CD14-positive monocyte (primary cell): ENCODE data around the gene APOC3. TPM values are rescaled to one million over a fixed set of nuclear protein-coding genes. Genes with fewer than 3 reads are reported as not detected.

Experiments used
- DNase-seq, 3 donors: peaks; one replicate each; pipeline ENCODE4 v3.0.0-alpha.2; 2011 to 2022
- H2AFZ ChIP-seq: 2 replicates; pipeline ENCODE4 v1.6.0; 2012; ENCODE audit warnings: mild to moderate bottlenecking, low read depth, low read length, inconsistent platforms; ENCODE audit not compliant: insufficient read depth, poor library complexity, severe bottlenecking
- H3K27ac ChIP-seq, 2 donors: 1 replicate in 1 of 2; 2 replicates in 1 of 2; pipeline ENCODE4 v1.5.1; 2012 to 2013; ENCODE audit warnings: low read length in 2 of 2, control low read depth in 1 of 2, inconsistent platforms in 1 of 2, low read depth in 1 of 2, mild to moderate bottlenecking in 1 of 2
- H3K27me3 ChIP-seq, 2 donors: one replicate each; pipeline versions ENCODE4 v1.6.0 to v1.6.1; 2011 to 2013; ENCODE audit warnings: low read length in 2 of 2; ENCODE audit not compliant: control insufficient read depth in 2 of 2, insufficient read depth in 2 of 2
- H3K36me3 ChIP-seq, 2 donors: replicated peaks in 1 of 2; 1 replicate in 1 of 2; 2 replicates in 1 of 2; pipeline versions ENCODE4 v1.5.1 to v1.6.1; 2012 to 2013; ENCODE audit warnings: low read length in 2 of 2, control low read depth in 1 of 2, inconsistent platforms in 1 of 2, mild to moderate bottlenecking in 1 of 2; ENCODE audit not compliant: insufficient read depth in 2 of 2, control insufficient read depth in 1 of 2
- H3K4me1 ChIP-seq, 2 donors: 1 replicate in 1 of 2; 2 replicates in 1 of 2; pipeline versions ENCODE4 v1.5.1 to v1.6.1; 2012 to 2013; ENCODE audit warnings: low read length in 2 of 2, control low read depth in 1 of 2, inconsistent platforms in 1 of 2, mild to moderate bottlenecking in 1 of 2, moderate library complexity in 1 of 2; ENCODE audit not compliant: insufficient read depth in 2 of 2, control insufficient read depth in 1 of 2
- H3K4me2 ChIP-seq: replicated peaks from 2 replicates; pipeline ENCODE3; 2012; ENCODE audit warnings: low read length, moderate library complexity, mild to moderate bottlenecking; ENCODE audit not compliant: poor library complexity, severe bottlenecking; ENCODE audit errors: extremely low read depth
- H3K4me3 ChIP-seq, 3 experiments: fragments of 200-600 bp in 1 of 3; sonication (generic) in 1 of 3; replicated peaks in 1 of 3; 1 replicate in 2 of 3; 2 replicates in 1 of 3; pipeline ENCODE4 v1.5.1; 2011 to 2013; ENCODE audit warnings: low read length in 3 of 3, mild to moderate bottlenecking in 3 of 3, control low read depth in 2 of 3, low read depth in 2 of 3, inconsistent platforms in 1 of 3, moderate library complexity in 1 of 3
- H3K79me2 ChIP-seq: 2 replicates; pipeline ENCODE4 v1.6.0; 2012; ENCODE audit warnings: mild to moderate bottlenecking, control low read depth, inconsistent platforms, low read length, moderate library complexity; ENCODE audit not compliant: insufficient read depth
- H3K9ac ChIP-seq: 2 replicates; pipeline ENCODE4 v1.6.0; 2017; ENCODE audit warnings: low read length, mild to moderate bottlenecking; ENCODE audit not compliant: insufficient read depth, poor library complexity, severe bottlenecking
- H3K9me3 ChIP-seq, 2 donors: replicated peaks in 1 of 2; 1 replicate in 1 of 2; 2 replicates in 1 of 2; pipeline versions ENCODE4 v1.5.1 to v1.6.1; 2012 to 2013; ENCODE audit warnings: low read length in 2 of 2, control low read depth in 1 of 2; ENCODE audit not compliant: control insufficient read depth in 1 of 2, insufficient read depth in 1 of 2
- H4K20me1 ChIP-seq: 2 replicates; pipeline ENCODE4 v1.6.0; 2012; ENCODE audit warnings: mild to moderate bottlenecking, low read length, control low read depth, moderate library complexity; ENCODE audit not compliant: insufficient read depth
- H3K27ac Mint-ChIP-seq, 7 donors: one replicate each; pipeline ENCODE4 v1.8.0; 2020; ENCODE audit warnings: mild to moderate bottlenecking in 7 of 7, mixed read lengths in 7 of 7, moderate library complexity in 6 of 7, inconsistent platforms in 2 of 7
- H3K27me3 Mint-ChIP-seq, 3 donors: one replicate each; pipeline ENCODE4 v1.8.0; 2021 to 2022; ENCODE audit warnings: low read depth in 3 of 3, mild to moderate bottlenecking in 3 of 3, mixed read lengths in 3 of 3, moderate library complexity in 3 of 3, inconsistent platforms in 1 of 3
- H3K36me3 Mint-ChIP-seq, 2 donors: one replicate each; pipeline ENCODE4 v1.8.0; 2020; ENCODE audit warnings: mixed read lengths in 2 of 2, inconsistent platforms in 1 of 2, mild to moderate bottlenecking in 1 of 2
- H3K4me1 Mint-ChIP-seq: one replicate; pipeline ENCODE4 v1.8.0; 2020; ENCODE audit warnings: mild to moderate bottlenecking, mixed read lengths
- H3K4me3 Mint-ChIP-seq, 2 donors: one replicate each; pipeline ENCODE4 v1.8.0; 2020; ENCODE audit warnings: mild to moderate bottlenecking in 2 of 2, mixed read lengths in 2 of 2, moderate library complexity in 1 of 2
- H3K9me3 Mint-ChIP-seq, 7 donors: one replicate each; pipeline ENCODE4 v1.8.0; 2020 to 2022; ENCODE audit warnings: mixed read lengths in 7 of 7, mild to moderate bottlenecking in 6 of 7, moderate library complexity in 6 of 7, inconsistent platforms in 2 of 7
- WGBS: methylation state at CpG from one replicate; pipeline ENCODE4 v1.1.5; 2013; ENCODE audit warnings: missing lambda C conversion rate; ENCODE audit not compliant: insufficient coverage; 5-methylcytosine and 5-hydroxymethylcytosine counted together
- intact Hi-C, 2 donors: fragments of 100-400 bp; cut with micrococcal nuclease; formaldehyde crosslinking; loops; one replicate each; pipeline versions ENCODE4 v1.15.0 to v1.15.1; 2023
- polyA plus RNA-seq, 3 donors: library from polyadenylated mRNA; depleted of rRNA in 1 of 3; unstranded in 2 of 3; stranded (reverse) in 1 of 3; fragments of 300-500 nt in 2 of 3; fragments of >200 nt in 1 of 3; fragmentation: Illumina TruSeq in 2 of 3; gene quantifications; 1 replicate in 2 of 3; 2 replicates in 1 of 3; pipeline ENCODE4 v1.2.3, GENCODE V29; 2012 to 2021
- TF ChIP-seq, protein P1 (sequence below): fragments of 200-600 bp; IDR thresholded peaks from one replicate; pipeline ENCODE4 v1.8.0; 2022; ENCODE audit warnings: antibody characterized with exemption, mild to moderate bottlenecking

The APOC3 gene
- polyA plus RNA-seq, 3 donors, result not detected

DNA sequence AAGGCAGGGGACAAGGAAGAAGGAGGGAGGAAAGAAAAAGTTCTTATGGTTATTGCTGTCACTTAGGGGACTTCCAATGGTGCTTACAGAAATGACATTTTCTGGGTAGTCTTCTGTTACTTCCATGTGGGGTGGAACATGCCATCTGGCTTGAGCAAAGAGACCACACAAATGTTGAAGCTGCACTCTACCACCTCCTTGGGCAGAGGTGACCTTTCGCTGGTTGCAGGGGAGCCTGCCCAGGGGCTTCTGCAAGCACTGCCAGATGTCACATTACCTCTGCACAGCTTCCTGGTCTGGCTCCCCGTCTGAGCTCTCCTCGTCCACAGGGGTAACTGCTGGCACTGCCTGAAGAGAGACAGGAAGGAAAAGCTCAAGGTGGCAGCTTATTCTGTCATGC lies 40.3 kb downstream of the APOC3 start:
- Mint-ChIP-seq H3K27me3 (no peaks in the 10 kb centered on the region), H3K36me3 (peaks cover 93 to 98% of the 10 kb centered on the region in 2 donors), H3K9me3 (no peaks in the 10 kb centered on the region), H3K27ac (peak overlapping the region in 2 of 7 donors; percentile 42 to 61), H3K4me3 (no peak overlapping the region), H3K4me1 (peaks cover 8% of the 10 kb centered on the region)
- Histone ChIP-seq H3K4me1 (no peaks in the 10 kb centered on the region), H3K27ac (peak overlapping the region in 1 of 2 donors; percentile 53), H3K9me3 (no peaks in the 10 kb centered on the region), H3K36me3 (peaks cover 98 to 100% of the 10 kb centered on the region in 2 donors), H3K27me3 (no peaks in the 10 kb centered on the region), H2AFZ (no peak overlapping the region), H3K4me2 (no peak overlapping the region), H3K9ac (no peak overlapping the region), H4K20me1 (peaks cover 27% of the 10 kb centered on the region), H3K79me2 (no peaks in the 10 kb centered on the region), H3K4me3 (no peak overlapping the region)
- TF ChIP-seq, protein P1, sequence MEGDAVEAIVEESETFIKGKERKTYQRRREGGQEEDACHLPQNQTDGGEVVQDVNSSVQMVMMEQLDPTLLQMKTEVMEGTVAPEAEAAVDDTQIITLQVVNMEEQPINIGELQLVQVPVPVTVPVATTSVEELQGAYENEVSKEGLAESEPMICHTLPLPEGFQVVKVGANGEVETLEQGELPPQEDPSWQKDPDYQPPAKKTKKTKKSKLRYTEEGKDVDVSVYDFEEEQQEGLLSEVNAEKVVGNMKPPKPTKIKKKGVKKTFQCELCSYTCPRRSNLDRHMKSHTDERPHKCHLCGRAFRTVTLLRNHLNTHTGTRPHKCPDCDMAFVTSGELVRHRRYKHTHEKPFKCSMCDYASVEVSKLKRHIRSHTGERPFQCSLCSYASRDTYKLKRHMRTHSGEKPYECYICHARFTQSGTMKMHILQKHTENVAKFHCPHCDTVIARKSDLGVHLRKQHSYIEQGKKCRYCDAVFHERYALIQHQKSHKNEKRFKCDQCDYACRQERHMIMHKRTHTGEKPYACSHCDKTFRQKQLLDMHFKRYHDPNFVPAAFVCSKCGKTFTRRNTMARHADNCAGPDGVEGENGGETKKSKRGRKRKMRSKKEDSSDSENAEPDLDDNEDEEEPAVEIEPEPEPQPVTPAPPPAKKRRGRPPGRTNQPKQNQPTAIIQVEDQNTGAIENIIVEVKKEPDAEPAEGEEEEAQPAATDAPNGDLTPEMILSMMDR, result no peak
- no peak for DNase-seq
- 8% methylated on average over 1 of the region's 3 CpGs for WGBS
- intact Hi-C loops, result loop anchor here in 1 of 2 donors (10.0 kb wide), 1 partner anchor 355 kb away; no protein-coding TSS in a partner anchor

GRCh38 chr11:116871248-116871647 lies 41.5 kb downstream of the APOC3 start:
- peak overlapping the region in 1 of 2 donors; percentile 55 for H3K27ac ChIP-seq
- peaks cover 36% of the 10 kb centered on the region for H4K20me1 ChIP-seq
- intact Hi-C loops, result loop anchor here in 1 of 2 donors (10.0 kb wide), 1 partner anchor 354 kb away; no protein-coding TSS in a partner anchor
- no peaks in the 10 kb centered on the region for H3K4me1 ChIP-seq
- WGBS, result 41% methylated on average over 2 of the region's 3 CpGs
- DNase-seq, result no peak
- no peak overlapping the region for H2AFZ ChIP-seq
- H3K9ac ChIP-seq, result no peak overlapping the region
- H3K9me3 Mint-ChIP-seq, result no peaks in the 10 kb centered on the region
- no peak overlapping the region for H3K4me3 ChIP-seq
- no peaks in the 10 kb centered on the region for H3K27me3 Mint-ChIP-seq
- peak overlapping the region in 6 of 7 donors; percentile 25 to 62 (median 34) for H3K27ac Mint-ChIP-seq
- H3K9me3 ChIP-seq, result no peaks in the 10 kb centered on the region
- H3K36me3 ChIP-seq, result peaks cover 98 to 100% of the 10 kb centered on the region in 2 donors
- H3K4me2 ChIP-seq, result no peak overlapping the region
- H3K36me3 Mint-ChIP-seq, result peaks cover 92 to 97% of the 10 kb centered on the region in 2 donors
- H3K79me2 ChIP-seq, result no peaks in the 10 kb centered on the region
- peaks cover 8% of the 10 kb centered on the region for H3K4me1 Mint-ChIP-seq
- TF ChIP-seq, protein P1, result no peak
- no peak overlapping the region for H3K4me3 Mint-ChIP-seq
- H3K27me3 ChIP-seq, result no peaks in the 10 kb centered on the region
